IPS-NIHi11 (cell line): ENCODE results near the gene C22orf39.

ENCODE experiments used
- DNase-seq: peaks from one replicate; pipeline ENCODE4 v3.0.0; 2012; ENCODE audit warnings: mixed read lengths, low spot score

Gene C22orf39

DNA sequence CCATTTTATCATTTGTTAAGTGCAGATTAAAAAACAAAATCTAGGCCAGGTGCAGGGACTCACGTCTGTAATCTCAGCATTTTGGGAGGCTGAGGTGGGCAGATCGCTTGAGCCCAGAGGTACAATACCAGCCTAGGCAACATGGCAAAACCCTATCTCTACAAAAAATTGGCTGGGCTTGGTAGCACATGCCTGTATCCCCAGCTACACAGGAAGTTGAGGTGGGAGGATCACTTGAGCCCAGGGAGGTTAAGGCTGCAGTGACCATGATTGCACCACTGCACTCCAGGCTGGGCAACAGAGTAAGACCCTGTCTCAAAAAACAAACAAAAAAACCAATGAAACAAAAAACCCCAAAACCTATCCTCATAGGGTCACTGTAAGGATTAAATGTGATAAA, 48.9 kb downstream of the C22orf39 start:
- DNase-seq = no peak

- no peak for DNase-seq
These were observed 49.3 kb downstream of the C22orf39 start for GRCh38 chr22:19398206-19398605.

GRCh38 chr22:19397734-19398104, 49.8 kb downstream of the C22orf39 start:
- no peak for DNase-seq

DNA sequence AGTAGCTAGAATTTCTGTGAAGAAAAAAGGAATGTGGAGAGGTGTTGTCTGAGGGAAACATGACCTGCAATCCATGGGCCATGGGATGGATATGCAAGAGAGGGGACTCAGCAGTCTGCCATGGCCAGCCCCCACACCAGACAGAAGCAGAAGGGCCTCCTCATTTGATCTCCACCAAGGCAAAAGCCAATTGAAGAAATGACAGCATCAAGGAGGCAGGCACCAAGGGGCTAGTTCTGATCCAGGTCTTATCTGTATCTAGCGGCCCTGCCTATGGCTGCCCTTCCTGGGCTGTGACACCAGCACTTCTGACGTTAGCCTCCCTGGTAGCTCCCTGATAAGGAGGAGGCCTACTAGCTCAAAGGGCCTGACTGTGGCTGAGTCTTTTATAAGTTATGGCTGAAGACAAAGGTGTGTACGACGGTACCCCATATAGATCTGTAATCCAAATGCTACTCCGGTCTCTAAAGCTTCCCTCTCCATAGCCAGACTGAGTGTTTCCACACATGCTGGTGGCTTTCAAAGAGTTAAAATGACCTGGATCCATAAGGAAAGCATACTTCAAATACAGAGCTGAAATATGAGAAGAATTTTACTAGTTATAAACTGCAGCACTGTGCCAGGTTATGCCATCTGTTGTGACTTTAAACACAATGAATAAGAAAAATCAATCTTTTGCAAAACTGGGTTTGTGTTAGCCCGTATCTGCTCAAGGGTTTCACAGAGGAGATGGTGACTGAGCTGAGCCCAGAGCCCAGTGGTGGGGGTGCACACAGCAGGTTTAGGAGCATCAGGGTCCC, 50.4 kb downstream of the C22orf39 start:
- DNase-seq = no peak

DNA sequence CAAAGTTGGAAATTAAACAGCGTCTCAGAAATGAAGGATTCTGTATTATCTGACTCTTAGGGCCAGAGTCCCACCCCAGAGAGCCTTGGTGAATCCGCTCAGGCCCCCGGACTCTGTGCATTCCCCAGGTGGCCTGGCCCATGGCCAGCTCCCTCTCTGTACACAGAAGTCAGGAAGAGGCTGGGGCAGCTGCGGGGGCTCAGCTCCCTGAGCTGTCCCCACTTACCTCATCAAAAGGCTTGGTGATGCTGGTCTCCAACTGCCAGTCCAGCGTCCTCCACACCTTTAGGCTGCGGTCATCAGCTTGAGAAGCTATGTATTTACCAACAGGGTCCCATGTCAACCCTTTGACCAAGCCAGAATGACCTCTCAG, 51.0 kb downstream of the C22orf39 start:
- no peak for DNase-seq

DNA sequence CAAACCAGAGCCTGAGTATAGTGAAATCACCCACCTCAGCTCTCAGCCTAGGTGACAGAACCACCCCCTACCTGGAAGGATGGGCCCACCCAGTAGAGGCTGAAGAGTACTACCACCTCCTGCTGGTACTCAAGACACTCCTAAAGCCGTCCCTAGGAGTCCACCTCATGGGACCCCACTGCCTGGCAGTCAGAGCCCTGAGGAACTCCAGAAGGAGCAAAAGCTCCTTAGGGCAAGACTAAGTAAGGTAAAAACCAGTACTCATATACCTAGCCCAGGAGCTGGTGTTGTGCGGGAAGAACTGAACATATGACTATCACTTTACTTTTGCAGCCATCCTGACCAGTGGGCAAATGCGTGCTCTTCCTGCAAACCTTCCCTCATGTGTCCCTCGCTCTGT, 52.2 kb downstream of the C22orf39 start:
- no peak for DNase-seq

DNA sequence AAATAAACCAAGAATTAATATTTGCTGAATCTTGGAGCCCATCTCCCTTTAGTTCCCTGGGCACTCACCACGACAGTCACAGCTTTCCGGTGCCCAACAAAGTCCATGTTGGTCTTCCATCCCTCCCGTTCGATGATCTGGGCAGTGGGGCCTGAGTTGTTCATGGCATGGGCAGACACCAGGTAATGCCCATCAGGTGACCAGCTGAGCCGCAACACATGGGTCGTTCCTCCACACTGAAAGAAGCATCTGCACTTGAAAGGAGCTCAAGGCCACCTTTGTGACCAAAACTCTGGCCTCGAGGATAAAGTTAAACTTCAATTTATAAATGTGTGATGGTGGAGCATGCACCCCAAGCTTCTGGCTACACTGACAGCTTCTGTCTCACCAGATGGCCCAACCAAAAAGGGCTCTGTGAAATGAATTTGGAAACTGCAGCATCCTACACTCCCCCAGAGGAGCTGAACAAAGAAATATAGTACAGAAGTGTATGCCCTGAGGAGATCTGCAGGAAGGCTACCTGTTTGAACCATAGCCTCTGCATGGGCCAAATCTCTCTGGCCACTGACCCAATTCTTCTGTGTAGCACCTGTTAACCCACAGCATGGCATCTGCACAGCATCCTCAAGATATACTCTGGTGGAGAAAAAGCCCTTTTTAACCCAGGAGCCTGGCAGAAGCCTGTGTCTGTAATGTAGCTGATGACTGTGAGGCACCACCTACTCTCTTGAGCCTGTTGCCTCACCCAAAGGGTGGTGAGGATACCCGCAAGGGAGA, 53.0 kb downstream of the C22orf39 start:
- DNase-seq = no peak

GRCh38 chr22:19393704-19394103, 53.8 kb downstream of the C22orf39 start:
- DNase-seq = no peak
